OCI-LY7 (cell line): Measurements from ENCODE around the gene CDA. TPM values are rescaled to one million over a fixed set of nuclear protein-coding genes. Genes with fewer than 3 reads are reported as not detected.

Source experiments
- BruUV-seq: library from RNA; stranded (reverse); fragments of 400-500 nt; replicated peaks from 2 replicates; lab custom pipeline; 2021; lab: Mats Ljungman, UMichigan
- CTCF ChIA-PET: fragments of 300-600 bp; sonication (Branson Sonifier 250); formaldehyde crosslinking; loops from one replicate; lab custom pipeline; 2022; ENCODE audit warnings: antibody characterized with exemption; ENCODE audit not compliant: unreplicated experiment; lab: Charles Lee
- POLR2A ChIA-PET: fragments of 300-600 bp; sonication (Branson Sonifier 250); formaldehyde crosslinking; loops from one replicate; lab custom pipeline; 2022; ENCODE audit warnings: antibody characterized with exemption; lab: Charles Lee
- DNase-seq: peaks from one replicate; pipeline ENCODE4 v3.0.0-alpha.2; 2015; ENCODE audit warnings: low spot score
- H2AFZ ChIP-seq: fragments of 200-600 bp; sonication (generic), shearing (Covaris generic); 2 replicates; pipeline ENCODE4 v1.6.1; 2014; ENCODE audit warnings: mild to moderate bottlenecking, antibody characterized with exemption, low read length, moderate library complexity
- H3K27ac ChIP-seq: fragments of 200-600 bp; sonication (generic); 2 replicates; pipeline ENCODE4 v1.5.1; 2014; ENCODE audit warnings: mixed run types, low read depth, mild to moderate bottlenecking, moderate library complexity, low read length, inconsistent platforms; ENCODE audit not compliant: poor library complexity, severe bottlenecking
- H3K36me3 ChIP-seq: fragments of 200-600 bp; sonication (generic); 2 replicates; pipeline ENCODE4 v1.6.1; 2014; ENCODE audit warnings: mild to moderate bottlenecking, antibody characterized with exemption, low read length, moderate library complexity, mixed read lengths; ENCODE audit not compliant: insufficient read depth
- H3K4me1 ChIP-seq: fragments of 200-600 bp; sonication (generic); 2 replicates; pipeline ENCODE4 v1.5.1; 2014; ENCODE audit warnings: mild to moderate bottlenecking, low read length; ENCODE audit not compliant: insufficient read depth, poor library complexity, severe bottlenecking
- H3K4me2 ChIP-seq: fragments of 200-600 bp; sonication (generic); 2 replicates; pipeline ENCODE4 v1.6.1; 2014; ENCODE audit warnings: mild to moderate bottlenecking, low read length
- H3K4me3 ChIP-seq: fragments of 200-600 bp; sonication (generic); 2 replicates; pipeline ENCODE4 v1.5.1; 2014; ENCODE audit warnings: mild to moderate bottlenecking, low read depth, low read length; ENCODE audit not compliant: poor library complexity, severe bottlenecking
- H3K79me2 ChIP-seq: fragments of 200-600 bp; sonication (generic); 2 replicates; pipeline ENCODE4 v1.6.1; 2016; ENCODE audit warnings: low read depth, mild to moderate bottlenecking, low read length, moderate library complexity, mixed read lengths; ENCODE audit not compliant: insufficient read depth
- H3K9me2 ChIP-seq: fragments of 200-600 bp; sonication (generic); 2 replicates; pipeline ENCODE4 v1.6.1; 2016; ENCODE audit warnings: mild to moderate bottlenecking, low read length, mixed read lengths; ENCODE audit not compliant: insufficient read depth
- H3K9me3 ChIP-seq: fragments of 200-600 bp; sonication (generic); 2 replicates; pipeline ENCODE4 v1.6.1; 2014; ENCODE audit warnings: mild to moderate bottlenecking, mixed run types, low read length, mixed read lengths
- H4K20me1 ChIP-seq: fragments of 200-600 bp; sonication (generic); 2 replicates; pipeline ENCODE4 v1.6.1; 2014; ENCODE audit warnings: mild to moderate bottlenecking, antibody characterized with exemption, low read length, moderate library complexity, mixed read lengths; ENCODE audit not compliant: insufficient read depth
- CTCF ChIP-seq: fragments of 200-600 bp; sonication (generic); conservative IDR thresholded peaks from 2 replicates; pipeline ENCODE4 v1.5.1; 2014; ENCODE audit warnings: mild to moderate bottlenecking, antibody characterized with exemption, low read length, moderate library complexity, mixed read lengths
- EZH2phosphoT487 ChIP-seq: fragments of 200-600 bp; sonication (generic); IDR thresholded peaks from 2 replicates; pipeline ENCODE4 v1.6.1; 2018; ENCODE audit warnings: low read depth, borderline replicate concordance, mild to moderate bottlenecking, mixed run types, antibody characterized with exemption, low read length, moderate library complexity, mixed read lengths
- intact Hi-C: fragments of 100-400 bp; cut with micrococcal nuclease; formaldehyde crosslinking; loops from one replicate; pipeline ENCODE4 v1.10.0; 2022; ENCODE audit not compliant: unreplicated experiment
- total RNA-seq, 2 experiments: library from RNA; depleted of rRNA in 1 of 2; stranded (reverse); fragments of >200 nt in 1 of 2; shearing (Covaris generic) in 1 of 2; gene quantifications; 2 replicates each; pipeline ENCODE4 v1.2.3, GENCODE V29; 2014 to 2022

The CDA gene
- total RNA-seq, 2 experiments from 2014 or later: not detected

DNA sequence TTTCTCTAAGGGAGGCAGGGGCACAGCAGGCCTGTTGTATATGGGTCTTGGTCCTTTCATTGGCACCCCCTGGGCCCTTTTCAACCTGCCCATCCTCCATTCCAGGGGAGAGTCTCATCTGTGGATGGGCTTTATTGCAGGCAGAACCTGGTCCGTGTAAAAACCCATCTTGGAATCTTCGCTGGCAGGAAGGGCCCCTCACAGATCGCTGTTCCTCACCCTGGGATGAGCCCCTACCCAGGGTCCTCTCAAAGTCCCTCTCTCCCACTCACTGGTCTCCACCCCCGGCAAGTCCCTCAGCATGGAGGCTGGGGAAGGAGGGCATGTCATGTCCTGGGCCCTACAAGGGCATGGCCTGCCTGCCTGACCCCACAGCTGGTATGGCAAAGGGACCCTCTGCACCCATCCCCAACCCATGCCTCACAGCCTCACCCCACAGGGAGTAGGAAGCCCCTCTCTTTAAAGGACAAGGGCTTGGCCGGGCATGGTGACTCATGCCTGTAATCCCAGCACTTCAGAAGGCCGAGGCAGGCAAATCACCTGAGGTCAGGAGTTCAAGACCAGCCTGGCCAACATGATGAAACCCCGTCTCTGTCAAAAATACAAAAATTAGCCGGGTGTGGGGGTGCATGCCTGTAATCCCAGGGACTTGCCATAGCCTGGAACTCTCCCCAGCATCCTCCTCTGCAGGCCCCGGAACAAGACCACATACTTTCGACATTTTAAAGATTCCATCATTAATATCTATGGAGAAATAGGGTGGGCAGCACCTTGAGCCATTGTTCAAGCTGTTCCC lies 13.2 kb upstream of the CDA start:
- intact Hi-C loops: loop anchor here (1.0 to 2.0 kb wide), 2 partner anchors 57 to 65 kb away; partner anchors contain the start of gene PINK1
- Histone ChIP-seq H3K9me3 (no peaks in the 10 kb centered on the region), H3K4me1 (no peaks in the 10 kb centered on the region), H4K20me1 (no peaks in the 10 kb centered on the region), H3K36me3 (no peaks in the 10 kb centered on the region), H2AFZ (no peak overlapping the region), H3K9me2 (no peaks in the 10 kb centered on the region), H3K4me2 (no peak overlapping the region), H3K27ac (no peak overlapping the region), H3K4me3 (no peak overlapping the region), H3K79me2 (no peaks in the 10 kb centered on the region)
- no peak for TF ChIP-seq EZH2phosphoT487
- TF ChIP-seq CTCF: 0 out of 2 replicates have a peak, but pooled peaks have one; percentile 9
- CTCF ChIA-PET: no interaction called here
- POLR2A ChIA-PET: no interaction called here
- no TSS peak for BruUV-seq
- no peak for DNase-seq

- DNase-seq: no peak
- no peaks in the 10 kb centered on the region for H4K20me1 ChIP-seq
- ChIA-PET POLR2A (no interaction called here), CTCF (no interaction called here)
- TF ChIP-seq EZH2phosphoT487: no peak
- TF ChIP-seq CTCF: no peak
- no peaks in the 10 kb centered on the region for H3K36me3 ChIP-seq
- no peaks in the 10 kb centered on the region for H3K9me3 ChIP-seq
- no TSS peak for BruUV-seq
- no peak overlapping the region for H3K27ac ChIP-seq
- H2AFZ ChIP-seq: no peak overlapping the region
- no peaks in the 10 kb centered on the region for H3K79me2 ChIP-seq
- no peak overlapping the region for H3K4me2 ChIP-seq
- H3K4me3 ChIP-seq: no peak overlapping the region
- intact Hi-C loops: no loop called here
- H3K4me1 ChIP-seq: no peaks in the 10 kb centered on the region
- no peaks in the 10 kb centered on the region for H3K9me2 ChIP-seq
These were observed 10.8 kb upstream of the CDA start for GRCh38 chr1:20578062-20578461.
